Measurements from ENCODE around the gene SUCLG2. TPM values are rescaled to one million over a fixed set of nuclear protein-coding genes. Genes with fewer than 3 reads are reported as not detected.

SUCLG2 gene
- total RNA-seq, 1 experiment from 2014 or later, result 38.5 TPM

DNA sequence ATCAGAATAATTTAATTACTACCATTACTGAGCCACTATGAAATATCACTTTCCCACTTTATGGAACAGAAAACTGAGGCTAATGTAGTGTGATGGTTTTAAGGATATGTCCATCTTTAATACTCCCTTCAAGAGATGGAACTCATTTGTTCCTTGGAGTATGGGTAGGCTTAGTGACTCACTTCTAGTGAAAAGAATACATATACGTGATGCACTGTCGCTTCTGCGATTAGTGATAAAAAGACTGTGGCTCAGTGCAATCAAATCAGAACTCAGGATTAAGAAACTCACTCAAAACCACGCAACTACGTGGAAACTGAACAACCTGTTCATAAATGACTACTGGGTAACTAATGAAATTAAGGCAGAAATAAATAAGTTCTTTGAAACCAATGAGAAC is 216.6 kb downstream of the SUCLG2 start:
- TF ChIP-seq, protein P1, sequence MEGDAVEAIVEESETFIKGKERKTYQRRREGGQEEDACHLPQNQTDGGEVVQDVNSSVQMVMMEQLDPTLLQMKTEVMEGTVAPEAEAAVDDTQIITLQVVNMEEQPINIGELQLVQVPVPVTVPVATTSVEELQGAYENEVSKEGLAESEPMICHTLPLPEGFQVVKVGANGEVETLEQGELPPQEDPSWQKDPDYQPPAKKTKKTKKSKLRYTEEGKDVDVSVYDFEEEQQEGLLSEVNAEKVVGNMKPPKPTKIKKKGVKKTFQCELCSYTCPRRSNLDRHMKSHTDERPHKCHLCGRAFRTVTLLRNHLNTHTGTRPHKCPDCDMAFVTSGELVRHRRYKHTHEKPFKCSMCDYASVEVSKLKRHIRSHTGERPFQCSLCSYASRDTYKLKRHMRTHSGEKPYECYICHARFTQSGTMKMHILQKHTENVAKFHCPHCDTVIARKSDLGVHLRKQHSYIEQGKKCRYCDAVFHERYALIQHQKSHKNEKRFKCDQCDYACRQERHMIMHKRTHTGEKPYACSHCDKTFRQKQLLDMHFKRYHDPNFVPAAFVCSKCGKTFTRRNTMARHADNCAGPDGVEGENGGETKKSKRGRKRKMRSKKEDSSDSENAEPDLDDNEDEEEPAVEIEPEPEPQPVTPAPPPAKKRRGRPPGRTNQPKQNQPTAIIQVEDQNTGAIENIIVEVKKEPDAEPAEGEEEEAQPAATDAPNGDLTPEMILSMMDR (conservative IDR thresholded peaks at IDR 0.05), result no peak
- Histone ChIP-seq H4K20me1 (ENCODE audit: control insufficient read depth, insufficient read depth, insufficient read length) (no peaks in the 10 kb centered on the region), H3T11ph (ENCODE audit: low read length) (no peak overlapping the region), H3K23me2 (ENCODE audit: insufficient read length, low read depth, low read length, poor library complexity, severe bottlenecking) (no peaks in the 10 kb centered on the region), H3K9ac (ENCODE audit: extremely low read depth, insufficient read length, low read length) (no peak overlapping the region), H3K4me2 (ENCODE audit: insufficient read depth, insufficient read length, low read length) (no peak overlapping the region), H2AK5ac (ENCODE audit: insufficient read length, low read length) (no peak overlapping the region), H2BK20ac (ENCODE audit: low read depth, low read length, poor library complexity, severe bottlenecking) (no peak overlapping the region), H3K56ac (ENCODE audit: insufficient read length, low read depth, low read length) (no peak overlapping the region), H4K91ac (ENCODE audit: insufficient read length, low read depth, low read length) (no peak overlapping the region), H3K79me1 (ENCODE audit: insufficient read depth, low read depth, low read length, poor library complexity, severe bottlenecking) (no peaks in the 10 kb centered on the region), H4K5ac (ENCODE audit: insufficient read length, low read depth, low read length) (no peak overlapping the region), H4K8ac (replicated peaks; ENCODE audit: insufficient read length, low read depth, low read length) (no peak overlapping the region), H3K9me3 (ENCODE audit: control insufficient read depth, low read depth, low read length) (no peaks in the 10 kb centered on the region), H3K14ac (ENCODE audit: insufficient read depth, low read length) (no peak overlapping the region), H2BK5ac (ENCODE audit: insufficient read length, low read length) (no peak overlapping the region), H2BK15ac (ENCODE audit: low read depth, low read length) (no peak overlapping the region), H3K23ac (ENCODE audit: insufficient read length, low read depth, low read length) (no peak overlapping the region), H3K79me2 (ENCODE audit: insufficient read depth, low read length) (no peaks in the 10 kb centered on the region), H3K4me1 (ENCODE audit: insufficient read depth, low read length) (no peaks in the 10 kb centered on the region), H3K27ac (ENCODE audit: insufficient read length, low read depth, low read length) (no peak overlapping the region), H2AFZ (ENCODE audit: low read length) (no peak overlapping the region), H3K4ac (ENCODE audit: low read depth, low read length) (no peak overlapping the region), H2BK120ac (ENCODE audit: low read depth, low read length, poor library complexity, severe bottlenecking) (no peak overlapping the region), H2BK12ac (ENCODE audit: insufficient read length, low read depth, low read length) (no peak overlapping the region), H3K18ac (ENCODE audit: insufficient read length, low read depth, low read length) (no peak overlapping the region), H3K27me3 (ENCODE audit: insufficient read depth, low read length) (no peaks in the 10 kb centered on the region)
- DNase-seq, result no peak
- no CpG with 5 or more reads among the region's 5 CpGs for WGBS (ENCODE audit: extremely low coverage, insufficient read length, low lambda C conversion rate)
- H3K27ac Mint-ChIP-seq, result no peak overlapping the region
- peaks cover 1 to 4% of the 10 kb centered on the region in 2 experiments for H3K9me3 Mint-ChIP-seq
- H3K36me3 Mint-ChIP-seq (ENCODE audit: insufficient read depth in 1 of 3, low read depth in 3 of 3), result peaks cover 2 to 6% (median 2%) of the 10 kb centered on the region in 3 experiments
- no peaks in the 10 kb centered on the region; a peak in 1 of 4 replicates for H3K4me1 Mint-ChIP-seq
- no peak overlapping the region for H3K4me3 Mint-ChIP-seq
- H3K27me3 Mint-ChIP-seq (ENCODE audit: low read depth), result no peaks in the 10 kb centered on the region

All from H9 (cell line).